GM19397 (cell line): Measurements from ENCODE around the gene TRIM17.
"Not testable (repeated sequence)": the region's sequence is repeated elsewhere in the genome, so short reads cannot be mapped to it uniquely, and the experiment has no call there.

Experiments
- ATAC-seq: cut with Tn5 transposase; IDR thresholded peaks from one replicate; pipeline ENCODE4 v1.9.1; 2021; ENCODE audit warnings: mild to moderate bottlenecking, moderate library complexity; ENCODE audit not compliant: unreplicated experiment

Gene TRIM17

GRCh38 chr1:228450200-228450599 lies 33.5 kb upstream of the TRIM17 start:
- ATAC-seq = no peak

- no peak for ATAC-seq
Observed at GRCh38 chr1:228448372-228448771, 31.7 kb upstream of the TRIM17 start.

GRCh38 chr1:228446852-228447251 lies 30.2 kb upstream of the TRIM17 start:
- ATAC-seq = no peak

GRCh38 chr1:228445843-228446650 lies 29.4 kb upstream of the TRIM17 start:
- ATAC-seq = no peak

GRCh38 chr1:228445490-228445842 lies 28.8 kb upstream of the TRIM17 start:
- no peak for ATAC-seq

- ATAC-seq = no peak
Observed at GRCh38 chr1:228443395-228443794, 26.7 kb upstream of the TRIM17 start.

GRCh38 chr1:228440761-228441500 lies 24.3 kb upstream of the TRIM17 start:
- no peak for ATAC-seq

- no peak for ATAC-seq
Observed at GRCh38 chr1:228438266-228438665, 21.6 kb upstream of the TRIM17 start.

GRCh38 chr1:228437424-228437962 lies 20.8 kb upstream of the TRIM17 start:
- no peak for ATAC-seq

GRCh38 chr1:228434689-228435088 lies 18.0 kb upstream of the TRIM17 start:
- no peak for ATAC-seq

GRCh38 chr1:228433337-228434053 lies 16.8 kb upstream of the TRIM17 start:
- ATAC-seq = not testable (repeated sequence)

GRCh38 chr1:228430243-228430642 lies 13.6 kb upstream of the TRIM17 start:
- no peak for ATAC-seq

- ATAC-seq = no peak
Observed at GRCh38 chr1:228429698-228430097, 13.0 kb upstream of the TRIM17 start.

- no peak for ATAC-seq
Observed at GRCh38 chr1:228429007-228429406, 12.3 kb upstream of the TRIM17 start.

GRCh38 chr1:228428412-228428811 lies 11.8 kb upstream of the TRIM17 start:
- no peak for ATAC-seq

GRCh38 chr1:228426518-228427175 lies 10.0 kb upstream of the TRIM17 start:
- no peak for ATAC-seq

GRCh38 chr1:228424685-228425660 lies 8.3 kb upstream of the TRIM17 start:
- no peak for ATAC-seq

- no peak for ATAC-seq
Observed at GRCh38 chr1:228423404-228424053, 6.9 kb upstream of the TRIM17 start.
